ENCODE results near the gene FAM90A1. TPM values are rescaled to one million over a fixed set of nuclear protein-coding genes. Genes with fewer than 3 reads are reported as not detected.
A peak's percentile ranks its signal among the peaks of the same experiment; 100 is the strongest.
"Not testable (repeated sequence)": the region's sequence is repeated elsewhere in the genome, so short reads cannot be mapped to it uniquely, and the experiment has no call there.

Gene FAM90A1
- total RNA-seq, 1 donor from 2014 or later = not detected

DNA sequence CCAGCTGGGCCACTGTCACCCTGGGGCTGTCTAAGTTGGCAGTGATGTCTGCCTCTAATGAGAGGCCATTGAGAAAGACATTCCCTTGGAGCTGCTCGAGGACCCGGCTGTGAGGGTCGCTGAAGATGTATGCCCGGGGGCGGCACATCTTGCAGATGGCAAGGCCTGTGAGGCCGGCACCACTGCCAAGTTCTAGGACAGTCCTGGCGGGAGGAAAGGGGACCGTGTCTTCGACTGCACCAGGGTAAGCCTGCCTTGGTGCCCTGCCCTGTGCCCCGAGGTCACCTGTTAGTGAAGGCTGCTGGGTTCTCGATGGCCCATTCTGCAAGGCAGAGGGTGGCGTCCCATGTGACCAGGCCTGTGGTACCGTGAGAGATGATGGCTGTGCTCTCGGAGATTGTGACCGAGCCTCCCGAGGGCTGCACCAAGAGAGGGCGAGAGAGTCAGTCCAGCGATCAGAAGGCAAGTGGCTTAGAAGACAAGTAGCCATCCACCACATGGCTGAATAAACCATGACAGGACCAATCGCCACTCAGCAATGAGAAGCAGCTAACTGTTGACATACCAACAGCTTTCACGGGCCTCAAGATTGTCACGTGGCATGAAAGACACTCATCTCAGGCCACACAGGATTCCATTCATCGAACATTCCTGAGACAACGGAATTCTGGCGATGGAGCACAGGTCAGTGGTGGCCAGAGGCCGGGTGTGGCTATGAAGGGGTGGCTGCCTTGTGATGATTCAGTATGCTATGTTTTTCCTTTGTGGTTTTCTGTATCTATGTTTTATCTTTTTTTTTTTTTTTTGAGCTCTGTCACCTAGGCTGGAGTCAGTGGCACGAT, 8.1 kb upstream of the FAM90A1 start:
- intact Hi-C loops (cut with DNase I) = loop anchor here (5.0 kb wide), 1 partner anchor 128 kb away; no protein-coding TSS in a partner anchor
- not testable (repeated sequence) for DNase-seq; ATAC-seq (ENCODE audit: poor library complexity)

DNA sequence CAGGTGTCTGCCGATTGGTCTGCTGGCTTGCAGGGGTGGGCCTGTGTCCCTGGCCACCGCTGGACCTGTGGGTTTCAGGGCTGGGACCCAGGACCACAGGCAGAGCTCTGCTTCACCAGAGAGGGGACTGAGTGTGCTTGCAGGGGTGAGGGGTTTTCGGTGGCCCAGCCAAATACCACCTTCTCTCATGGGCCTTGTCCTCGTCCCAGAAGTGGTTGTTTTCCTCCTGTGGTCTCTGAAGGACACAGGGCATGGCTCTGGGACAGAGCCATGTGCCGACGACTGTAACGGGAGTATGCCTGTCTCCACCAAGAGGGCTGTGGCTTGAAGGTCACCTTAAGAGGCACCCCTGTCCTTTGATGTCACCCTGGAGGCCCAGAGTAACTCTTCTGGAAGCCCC, 7.3 kb upstream of the FAM90A1 start:
- DNase-seq; ATAC-seq (ENCODE audit: poor library complexity): not testable (repeated sequence)
- intact Hi-C loops (cut with DNase I) = loop anchor here (5.0 kb wide), 1 partner anchor 127 kb away; no protein-coding TSS in a partner anchor

DNA sequence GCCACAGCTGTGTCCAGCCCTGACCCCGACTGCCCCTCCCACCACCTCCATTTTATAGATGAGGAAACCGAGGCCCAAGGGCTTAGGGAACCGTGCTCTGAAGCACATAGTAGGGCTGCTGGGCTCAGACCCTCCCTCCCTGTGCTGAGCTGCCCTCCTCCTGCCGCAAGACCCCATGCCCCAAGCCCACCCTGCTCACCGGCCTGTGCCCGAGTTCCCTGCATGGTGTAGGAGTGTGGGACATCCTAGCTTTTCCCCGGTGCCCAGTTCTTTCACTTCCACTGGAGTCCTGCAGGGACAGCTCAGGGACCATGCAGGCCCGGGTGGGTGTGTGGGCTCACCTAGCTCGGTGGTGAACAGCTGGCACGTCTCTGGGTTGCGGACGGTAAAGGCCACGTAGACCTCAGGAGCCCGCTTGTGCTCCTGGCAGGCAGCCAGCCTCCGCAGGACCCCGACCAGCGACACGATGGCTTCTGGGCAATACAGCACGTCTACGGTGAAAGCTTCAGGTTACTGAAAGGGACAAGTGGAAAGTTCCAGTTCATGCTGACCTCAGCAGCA, 6.6 kb upstream of the FAM90A1 start:
- DNase-seq; ATAC-seq (ENCODE audit: poor library complexity); intact Hi-C loops (cut with DNase I): not testable (repeated sequence)

DNA sequence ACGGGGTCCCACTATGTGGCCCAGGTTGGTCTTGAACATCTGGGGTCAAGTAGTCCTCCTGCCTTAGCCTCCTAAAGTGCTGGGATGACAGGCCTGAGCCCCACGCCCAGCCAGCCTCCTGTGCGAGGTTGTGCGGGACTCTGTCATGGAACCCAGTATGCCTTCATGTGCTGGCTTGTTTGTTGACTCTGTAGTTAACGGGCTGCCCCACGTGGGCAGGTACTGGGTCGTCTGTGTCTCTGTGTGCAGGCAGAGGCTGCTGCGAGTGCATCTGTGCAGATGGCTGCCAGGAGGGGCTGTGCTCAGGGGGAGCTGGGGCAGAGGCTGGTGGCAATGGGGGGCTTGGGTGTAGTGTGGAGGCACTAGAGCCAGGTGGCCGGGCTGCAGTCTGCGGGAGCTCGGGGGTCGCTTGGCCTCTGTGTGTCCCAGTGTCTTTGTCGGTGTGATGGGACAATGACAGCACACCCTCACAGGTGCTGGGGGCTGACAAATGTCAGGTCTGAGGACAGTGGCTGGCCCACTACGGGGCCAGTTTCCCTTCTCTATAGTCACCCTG, 6.0 kb upstream of the FAM90A1 start:
- ATAC-seq (ENCODE audit: poor library complexity); DNase-seq; intact Hi-C loops (cut with DNase I): not testable (repeated sequence)

DNA sequence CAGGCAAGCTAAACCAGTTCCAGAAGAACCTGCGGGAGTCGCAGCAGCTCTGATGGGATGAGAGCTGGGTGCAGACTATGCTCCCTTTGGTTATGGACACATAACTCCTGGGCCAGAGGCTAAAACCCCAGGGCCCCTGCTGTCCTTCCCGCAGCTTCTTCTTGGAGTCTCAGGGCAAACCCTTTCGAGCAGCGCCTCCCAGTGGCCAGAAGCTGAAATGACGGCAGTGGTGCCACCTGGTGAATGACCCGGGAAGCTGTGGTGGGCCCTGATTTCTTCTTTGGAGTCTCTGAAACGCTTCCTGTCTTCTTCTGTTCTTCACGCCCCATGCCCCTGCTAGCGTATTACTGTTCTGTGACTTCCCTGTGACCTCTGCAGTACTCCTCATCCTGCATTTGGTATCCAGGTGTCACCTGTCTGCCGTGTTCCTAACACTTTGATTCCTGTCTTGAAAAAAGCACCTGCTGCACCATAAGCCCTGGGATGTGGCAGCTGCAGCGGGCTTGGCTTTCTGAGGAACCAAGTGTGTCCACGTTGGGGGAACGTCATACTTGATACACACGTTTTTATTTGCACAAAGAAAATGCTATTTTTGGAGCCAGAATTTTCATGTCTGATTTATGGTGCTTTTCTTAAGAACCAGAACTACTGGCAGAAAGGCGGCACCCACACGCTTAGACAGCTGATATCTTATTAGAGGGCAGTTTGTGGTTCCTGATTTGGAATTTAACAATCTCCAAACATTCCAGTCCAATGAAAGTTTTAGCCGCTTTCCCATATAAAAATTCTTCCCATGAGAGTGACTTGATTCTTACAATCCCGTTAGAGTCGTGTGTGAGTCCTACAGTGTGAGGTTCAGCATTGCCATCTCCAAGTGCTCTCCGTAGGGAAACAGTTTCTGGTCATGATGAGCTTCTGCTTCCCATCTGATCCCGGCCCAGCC, 4.5 kb upstream of the FAM90A1 start:
- intact Hi-C loops (cut with DNase I); ATAC-seq (ENCODE audit: poor library complexity): not testable (repeated sequence)
- peak; percentile 64 for DNase-seq

DNA sequence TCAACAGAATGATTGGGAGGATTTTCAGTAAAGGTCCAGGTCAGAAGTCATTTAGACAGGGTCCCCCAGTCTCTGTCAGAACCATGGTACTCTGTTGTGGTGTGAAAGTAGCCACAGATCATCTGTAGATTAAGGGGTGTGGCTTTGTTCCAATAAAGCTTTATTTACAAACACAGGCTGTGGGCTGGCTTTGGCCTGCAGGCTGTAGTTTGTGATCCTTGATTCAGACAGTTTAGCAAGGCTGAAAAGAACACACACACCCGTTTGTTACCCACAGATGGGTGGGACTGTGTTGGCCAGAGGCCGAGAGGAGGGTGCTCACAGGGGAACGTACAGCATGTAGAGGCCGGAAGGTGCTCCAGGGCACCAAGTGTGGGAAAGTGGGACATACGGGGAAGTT, 3.6 kb upstream of the FAM90A1 start:
- ATAC-seq (ENCODE audit: poor library complexity); intact Hi-C loops (cut with DNase I): not testable (repeated sequence)

DNA sequence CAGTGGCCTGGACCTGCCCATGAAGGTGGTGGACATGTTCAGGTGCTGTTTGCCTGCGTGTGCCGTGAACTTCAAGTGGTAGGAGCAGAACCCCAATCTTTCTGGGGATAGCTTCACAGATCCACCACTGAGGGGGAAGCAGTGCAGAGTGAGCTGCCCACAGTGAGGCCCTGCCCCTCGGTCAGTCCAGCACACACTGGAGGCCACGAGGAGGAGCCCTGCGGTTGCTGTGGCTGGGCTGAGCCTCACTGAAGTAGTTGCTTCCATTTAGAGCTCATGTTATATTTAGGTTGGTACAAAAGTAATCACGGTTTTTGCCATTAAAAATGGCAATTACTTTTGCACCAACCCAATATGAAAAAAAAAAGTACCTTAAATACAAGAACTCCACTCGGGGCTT, 2.1 kb upstream of the FAM90A1 start:
- intact Hi-C loops (cut with DNase I); ATAC-seq (ENCODE audit: poor library complexity); DNase-seq: not testable (repeated sequence)

More for the DNA sequence above, 3.6 kb upstream of the FAM90A1 start:
- DNase-seq = not testable (repeated sequence)

DNA sequence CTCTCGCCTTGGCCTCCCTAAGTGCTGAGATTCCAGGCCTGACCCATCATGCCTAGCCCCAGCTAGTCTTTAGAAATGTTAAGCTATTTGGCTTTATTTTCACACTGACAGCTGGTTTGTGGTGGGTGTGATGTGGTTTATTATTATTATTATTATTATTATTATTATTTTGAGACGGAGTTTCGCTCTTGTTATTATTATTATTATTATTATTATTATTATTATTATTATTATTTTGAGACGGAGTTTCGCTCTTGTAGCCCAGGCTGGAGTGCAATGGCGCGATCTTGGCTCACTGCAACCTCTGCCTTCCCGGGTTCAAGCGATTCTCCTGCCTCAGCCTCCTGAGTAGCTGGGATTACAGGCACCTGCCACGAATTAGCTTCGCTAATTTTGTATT, 1.2 kb upstream of the FAM90A1 start:
- intact Hi-C loops (cut with DNase I); DNase-seq; ATAC-seq (ENCODE audit: poor library complexity): not testable (repeated sequence)

DNA sequence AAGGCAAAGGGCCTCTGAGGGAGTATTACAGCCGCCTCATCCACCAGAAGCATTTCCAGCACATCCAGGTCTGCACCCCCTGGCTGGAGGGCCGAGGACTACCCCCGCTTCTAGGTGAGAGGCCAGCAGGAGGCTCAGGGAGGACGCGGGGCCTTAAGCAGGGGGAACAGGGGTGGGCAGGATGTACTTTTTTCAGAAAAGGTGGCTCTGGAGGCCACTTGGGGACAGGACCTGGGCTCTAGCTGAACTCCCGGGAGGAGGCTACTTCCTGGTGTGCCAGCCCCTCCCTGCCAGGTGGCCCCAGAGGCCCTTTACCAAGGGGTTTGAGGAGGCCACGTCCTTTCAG, 287 bp upstream of the FAM90A1 start:
- intact Hi-C loops (cut with DNase I); ATAC-seq (ENCODE audit: poor library complexity); DNase-seq: not testable (repeated sequence)

DNA sequence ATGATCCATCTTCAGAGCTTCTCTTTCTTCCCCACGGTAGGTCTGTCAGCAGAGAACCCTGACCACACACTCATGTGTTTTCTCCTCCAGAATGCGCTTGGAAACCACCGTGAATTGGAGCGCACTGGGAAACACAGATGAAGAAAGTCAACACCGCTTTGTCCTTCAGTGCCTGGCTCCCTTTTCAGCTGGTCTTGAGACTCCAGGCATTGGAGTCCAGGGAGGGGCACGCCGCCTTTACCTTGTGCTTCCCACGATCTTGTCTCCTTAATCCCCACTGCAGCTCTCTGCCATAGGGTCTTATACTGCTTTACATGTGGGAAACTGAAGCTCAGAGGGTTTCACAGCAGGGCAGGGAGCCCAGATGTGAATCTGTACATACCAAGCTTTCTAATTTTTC, 1.1 kb downstream of the FAM90A1 start:
- ATAC-seq (ENCODE audit: poor library complexity) (no peak), DNase-seq (no peak)
- intact Hi-C loops (cut with DNase I) = no loop called here

DNA sequence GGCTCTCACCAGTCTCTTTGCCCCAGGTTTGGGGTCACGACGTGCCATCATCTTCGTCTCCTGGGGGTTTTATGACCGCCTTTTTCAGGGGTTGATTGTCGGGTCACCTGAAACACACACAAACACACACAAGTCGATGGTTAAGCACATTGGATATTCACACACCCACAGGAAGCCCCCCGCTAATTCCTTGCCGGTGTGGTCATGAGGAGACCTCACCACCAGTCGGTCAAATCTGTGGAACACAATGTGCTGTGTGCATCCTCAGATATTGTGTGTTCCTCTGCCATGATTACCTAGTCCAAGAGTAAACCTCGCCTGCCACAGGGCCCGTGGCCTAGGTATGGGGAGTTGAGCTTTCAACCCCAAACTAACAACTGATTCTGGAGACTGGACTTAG, 2.6 kb downstream of the FAM90A1 start:
- ATAC-seq (ENCODE audit: poor library complexity); intact Hi-C loops (cut with DNase I); DNase-seq: not testable (repeated sequence)

DNA sequence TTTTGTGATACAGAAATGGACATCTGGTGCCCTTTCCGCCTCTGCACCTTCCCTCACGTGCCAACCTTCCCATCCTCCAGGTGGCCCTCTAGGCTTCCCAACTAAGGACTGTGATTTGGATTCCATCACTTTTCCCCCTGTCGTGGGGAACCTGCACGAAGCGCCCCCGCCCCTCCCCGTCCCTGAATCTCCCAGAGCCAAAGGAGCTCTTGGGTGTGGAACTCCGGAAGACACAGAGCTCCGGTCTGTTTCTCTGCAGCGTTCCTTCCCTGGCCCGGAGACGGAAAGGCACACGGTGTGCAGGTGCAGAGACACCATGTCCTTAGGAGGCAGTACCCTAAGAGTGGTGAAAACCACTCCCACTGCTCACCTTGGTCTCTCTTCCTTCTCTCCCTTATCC, 3.8 kb downstream of the FAM90A1 start:
- DNase-seq; intact Hi-C loops (cut with DNase I); ATAC-seq (ENCODE audit: poor library complexity): not testable (repeated sequence)

DNA sequence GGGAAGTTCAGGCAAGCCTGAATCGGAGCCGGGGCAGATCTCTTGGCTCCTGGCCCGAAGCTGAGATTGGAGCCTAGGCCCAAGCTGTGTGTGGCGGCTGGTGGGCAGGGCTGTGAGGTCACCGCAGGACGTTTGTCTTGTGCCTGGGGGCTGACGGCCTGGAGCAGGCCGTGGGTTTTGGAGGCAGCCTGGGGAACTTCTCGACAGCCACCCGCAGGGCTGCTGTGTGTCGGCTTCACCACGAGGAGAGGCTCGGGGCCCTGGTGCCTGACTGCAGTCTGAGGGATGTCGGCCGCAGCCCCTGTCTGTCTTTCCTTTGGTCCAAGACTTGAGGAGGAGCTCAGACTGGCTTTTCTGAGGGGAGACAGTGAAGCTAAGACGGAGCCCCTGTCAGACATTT, 5.1 kb downstream of the FAM90A1 start:
- ATAC-seq (ENCODE audit: poor library complexity); DNase-seq; intact Hi-C loops (cut with DNase I): not testable (repeated sequence)

DNA sequence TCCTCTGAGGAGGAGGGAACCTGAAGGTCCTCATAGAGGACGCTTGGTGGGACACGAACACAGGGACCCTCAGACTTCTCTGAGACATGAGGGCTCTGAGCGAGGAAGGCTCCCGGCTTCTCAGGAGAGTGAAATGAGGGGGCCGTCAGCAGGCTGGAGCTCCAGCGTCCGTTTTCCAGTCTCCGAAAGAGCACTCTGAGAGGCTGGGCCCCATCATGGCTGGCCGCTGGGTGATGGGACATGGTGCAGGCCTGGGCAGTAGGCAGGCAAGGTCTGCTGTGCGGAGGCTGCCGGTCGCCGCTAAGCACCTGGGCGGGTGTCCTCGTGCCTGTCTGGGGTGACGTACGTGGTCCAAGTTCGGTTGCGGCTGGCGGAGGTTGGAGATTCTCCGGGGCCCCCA, 5.6 kb downstream of the FAM90A1 start:
- DNase-seq; ATAC-seq (ENCODE audit: poor library complexity); intact Hi-C loops (cut with DNase I): not testable (repeated sequence)

DNA sequence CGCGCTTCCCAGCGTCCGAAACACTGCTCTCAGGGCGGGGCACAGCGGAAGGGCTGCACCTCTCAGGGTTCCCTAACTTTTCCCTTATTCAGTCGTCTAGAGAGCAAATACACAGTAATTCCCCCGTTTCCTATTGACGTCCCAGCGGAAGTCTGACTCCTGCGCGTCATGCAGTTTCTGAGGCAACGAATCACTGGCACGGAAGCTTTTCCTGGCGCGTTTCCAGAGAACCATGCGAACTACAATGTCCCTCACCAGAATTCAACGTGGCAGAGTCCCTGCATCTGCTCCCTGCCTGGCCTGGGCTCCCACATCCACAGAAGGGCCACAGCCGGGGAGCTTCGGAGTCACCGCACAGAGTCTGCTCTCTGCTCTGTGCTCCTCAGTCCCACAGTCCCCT, 6.0 kb downstream of the FAM90A1 start:
- ATAC-seq (ENCODE audit: poor library complexity); intact Hi-C loops (cut with DNase I); DNase-seq: not testable (repeated sequence)

DNA sequence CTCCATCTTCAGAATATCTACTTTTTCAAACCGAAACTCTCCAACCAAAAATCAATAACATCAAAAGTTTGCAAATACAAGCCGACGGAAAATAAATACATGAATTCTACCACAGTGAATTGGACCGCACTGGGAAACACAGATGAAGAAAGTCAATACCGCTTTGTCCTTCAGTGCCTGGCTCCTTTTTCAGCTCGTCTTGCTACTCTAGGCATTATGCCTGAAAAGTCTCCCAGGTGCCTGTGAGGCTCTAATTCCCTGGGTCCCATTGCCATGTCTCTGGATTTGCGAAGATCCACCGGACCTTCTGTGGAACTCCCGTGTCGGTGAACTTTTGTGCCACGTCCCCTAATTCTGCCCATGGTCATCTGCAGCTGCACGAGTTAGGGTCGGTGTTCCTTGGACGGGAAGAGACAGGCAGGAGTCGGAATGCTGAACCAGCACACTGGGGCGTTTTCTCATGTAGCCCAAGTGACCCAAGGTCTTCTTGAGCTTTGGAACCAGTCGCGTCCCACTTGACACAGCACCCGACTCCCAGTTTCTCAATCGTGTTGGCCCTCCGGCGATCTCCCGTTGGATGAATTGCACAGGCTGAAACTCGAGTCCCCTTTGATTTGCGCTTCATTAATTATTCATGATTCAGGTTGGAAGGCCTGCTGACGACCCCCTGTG, 8.6 kb downstream of the FAM90A1 start:
- DNase-seq; intact Hi-C loops (cut with DNase I); ATAC-seq (ENCODE audit: poor library complexity): not testable (repeated sequence)

DNA sequence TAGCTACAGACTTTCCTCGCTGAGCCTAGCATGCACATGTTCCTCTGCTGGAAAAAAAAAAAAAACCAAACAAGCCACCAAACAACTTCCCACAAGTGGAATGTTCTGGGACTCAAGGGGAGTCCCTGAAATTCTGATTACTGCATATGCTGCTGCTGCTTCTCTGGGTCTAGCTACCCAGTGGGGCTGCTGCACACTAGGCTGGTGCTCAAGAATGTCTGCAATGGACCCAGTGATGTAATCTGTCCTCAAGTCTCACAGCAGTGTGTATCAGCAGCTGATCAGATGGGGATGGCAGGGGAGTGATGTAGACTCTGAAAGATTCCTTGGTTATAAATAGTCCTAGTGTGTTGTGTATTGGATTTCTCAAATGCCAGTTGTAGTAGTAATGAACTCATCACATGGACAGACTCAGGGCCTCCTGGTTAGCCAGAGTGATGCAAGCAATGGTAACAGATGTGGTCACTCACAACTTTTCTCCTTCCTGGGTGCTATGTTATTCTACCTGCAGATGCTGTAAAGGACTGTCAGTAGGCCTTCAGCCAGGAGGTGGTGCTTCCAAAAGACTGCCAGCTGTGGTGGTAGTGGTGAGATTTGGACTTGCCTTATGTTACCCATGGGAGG, 29.6 kb downstream of the FAM90A1 start:
- not testable (repeated sequence) for ATAC-seq (ENCODE audit: poor library complexity)

More for the DNA sequence above, 29.6 kb downstream of the FAM90A1 start:
- DNase-seq; intact Hi-C loops (cut with DNase I): not testable (repeated sequence)

All from Right ventricle myocardium superior (tissue), 1 donor.